Measurements from ENCODE around the gene ZNF598. TPM values are rescaled to one million over a fixed set of nuclear protein-coding genes. Genes with fewer than 3 reads are reported as not detected.

The ZNF598 gene
- total and polyA plus RNA-seq, 2 of the 13 experiments (the other 11 are each of a cell fraction or from before 2014, with no cell fraction given), result 13.5 to 14.2 TPM

DNA sequence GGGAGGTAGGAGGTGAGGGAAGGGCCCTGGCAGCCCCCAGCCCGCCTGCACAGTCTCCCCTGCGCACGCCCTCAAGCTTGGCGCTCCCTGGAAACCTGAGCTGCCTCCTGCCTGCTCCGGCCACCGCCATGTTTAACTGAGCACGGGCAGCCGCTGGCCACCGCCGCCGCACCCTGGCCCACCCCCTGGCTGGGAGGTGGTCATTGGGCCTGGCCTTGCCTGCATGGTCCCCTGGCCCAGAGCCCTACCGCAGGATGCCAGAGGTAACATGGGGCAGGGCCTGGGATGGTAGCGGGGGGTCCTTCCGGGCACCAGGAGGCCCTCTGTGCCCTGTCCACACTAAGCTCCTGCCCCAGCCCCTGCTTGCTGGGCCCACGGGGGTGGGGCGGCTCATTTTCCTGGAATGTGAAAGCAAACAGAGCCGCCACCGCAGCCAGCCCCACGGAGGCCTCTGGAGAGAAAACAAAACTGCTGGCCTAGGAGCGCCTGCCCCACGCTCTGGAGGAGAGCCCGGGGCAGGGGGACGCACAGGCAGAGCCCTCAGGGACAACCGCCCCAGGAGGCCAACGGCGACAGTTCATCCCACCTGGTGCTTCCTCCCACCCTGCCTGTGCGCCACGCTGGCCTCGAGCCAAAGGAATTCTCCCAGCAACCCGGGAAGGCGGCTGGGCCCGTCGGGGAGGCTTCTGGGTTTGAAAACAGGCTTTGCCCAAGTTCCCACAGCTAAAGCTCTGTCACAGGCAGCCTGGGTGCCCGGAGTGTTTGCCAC is 26.0 kb upstream of the ZNF598 start (continued):
- TF ChIP-seq MIXL1 (CRISPR knock-in tag; IDR thresholded peaks at IDR 0.05) (no peak), NR3C1 (CRISPR knock-in tag; IDR thresholded peaks at IDR 0.05) (no peak), PRPF4 (IDR thresholded peaks at IDR 0.05; ENCODE audit: low read depth, low read length, poor library complexity, severe bottlenecking) (no peak), FOXJ3 (CRISPR knock-in tag; IDR thresholded peaks at IDR 0.05; ENCODE audit: borderline replicate concordance) (peak; percentile 90), ZNF577 (CRISPR knock-in tag; IDR thresholded peaks at IDR 0.05; ENCODE audit: borderline replicate concordance, low read depth) (no peak), ZNF546 (CRISPR knock-in tag; conservative IDR thresholded peaks at IDR 0.05) (peak; percentile 8; the same call in 1 of the 2 replicates), HOXA3 (CRISPR knock-in tag; IDR thresholded peaks at IDR 0.05) (peak; percentile 82; the same call in 1 of the 2 replicates), CCAR2 (optimal IDR thresholded peaks at IDR 0.05; ENCODE audit: low read depth, low read length) (peak; percentile 83), NCOA5 (CRISPR knock-in tag; IDR thresholded peaks at IDR 0.05) (no peak), SIX1 (CRISPR knock-in tag; IDR thresholded peaks at IDR 0.05; ENCODE audit: borderline replicate concordance) (peak; percentile 44; the same call in 1 of the 2 replicates), ZNF496 (CRISPR knock-in tag; IDR thresholded peaks at IDR 0.05; ENCODE audit: insufficient replicate concordance) (no peak), ZNF839 (CRISPR knock-in tag; IDR thresholded peaks at IDR 0.05; ENCODE audit: borderline replicate concordance) (no peak), KMT2A (CRISPR knock-in tag; IDR thresholded peaks at IDR 0.05) (peak; percentile 74; the same call in 1 of the 2 replicates), FOSL1 (CRISPR knock-in tag; IDR thresholded peaks at IDR 0.05; ENCODE audit: borderline replicate concordance) (no peak), ZMYM3 (CRISPR knock-in tag; IDR thresholded peaks at IDR 0.05) (peak; percentile 12; the same call in 1 of the 2 replicates), TSC22D2 (CRISPR knock-in tag; IDR thresholded peaks at IDR 0.05; ENCODE audit: borderline replicate concordance) (no peak), MTF2 (CRISPR knock-in tag; IDR thresholded peaks at IDR 0.05; ENCODE audit: borderline replicate concordance) (peak; percentile 47; the same call in 1 of the 2 replicates), ZNF792 (CRISPR knock-in tag; IDR thresholded peaks at IDR 0.05) (peak; percentile 85), KAT7 (CRISPR knock-in tag; IDR thresholded peaks at IDR 0.05; ENCODE audit: borderline replicate concordance) (peak; percentile 71; the same call in 1 of the 2 replicates), ZNF383 (CRISPR knock-in tag; IDR thresholded peaks at IDR 0.05; ENCODE audit: borderline replicate concordance) (no peak), RFX1 (IDR thresholded peaks at IDR 0.05) (no peak), ETV5 (CRISPR knock-in tag; IDR thresholded peaks at IDR 0.05; ENCODE audit: borderline replicate concordance) (peak; percentile 81)
- TF ChIP-seq, protein P1, sequence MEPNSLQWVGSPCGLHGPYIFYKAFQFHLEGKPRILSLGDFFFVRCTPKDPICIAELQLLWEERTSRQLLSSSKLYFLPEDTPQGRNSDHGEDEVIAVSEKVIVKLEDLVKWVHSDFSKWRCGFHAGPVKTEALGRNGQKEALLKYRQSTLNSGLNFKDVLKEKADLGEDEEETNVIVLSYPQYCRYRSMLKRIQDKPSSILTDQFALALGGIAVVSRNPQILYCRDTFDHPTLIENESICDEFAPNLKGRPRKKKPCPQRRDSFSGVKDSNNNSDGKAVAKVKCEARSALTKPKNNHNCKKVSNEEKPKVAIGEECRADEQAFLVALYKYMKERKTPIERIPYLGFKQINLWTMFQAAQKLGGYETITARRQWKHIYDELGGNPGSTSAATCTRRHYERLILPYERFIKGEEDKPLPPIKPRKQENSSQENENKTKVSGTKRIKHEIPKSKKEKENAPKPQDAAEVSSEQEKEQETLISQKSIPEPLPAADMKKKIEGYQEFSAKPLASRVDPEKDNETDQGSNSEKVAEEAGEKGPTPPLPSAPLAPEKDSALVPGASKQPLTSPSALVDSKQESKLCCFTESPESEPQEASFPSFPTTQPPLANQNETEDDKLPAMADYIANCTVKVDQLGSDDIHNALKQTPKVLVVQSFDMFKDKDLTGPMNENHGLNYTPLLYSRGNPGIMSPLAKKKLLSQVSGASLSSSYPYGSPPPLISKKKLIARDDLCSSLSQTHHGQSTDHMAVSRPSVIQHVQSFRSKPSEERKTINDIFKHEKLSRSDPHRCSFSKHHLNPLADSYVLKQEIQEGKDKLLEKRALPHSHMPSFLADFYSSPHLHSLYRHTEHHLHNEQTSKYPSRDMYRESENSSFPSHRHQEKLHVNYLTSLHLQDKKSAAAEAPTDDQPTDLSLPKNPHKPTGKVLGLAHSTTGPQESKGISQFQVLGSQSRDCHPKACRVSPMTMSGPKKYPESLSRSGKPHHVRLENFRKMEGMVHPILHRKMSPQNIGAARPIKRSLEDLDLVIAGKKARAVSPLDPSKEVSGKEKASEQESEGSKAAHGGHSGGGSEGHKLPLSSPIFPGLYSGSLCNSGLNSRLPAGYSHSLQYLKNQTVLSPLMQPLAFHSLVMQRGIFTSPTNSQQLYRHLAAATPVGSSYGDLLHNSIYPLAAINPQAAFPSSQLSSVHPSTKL (CRISPR knock-in tag; IDR thresholded peaks at IDR 0.05), result peak; percentile 86
- TF ChIP-seq, protein P2, sequence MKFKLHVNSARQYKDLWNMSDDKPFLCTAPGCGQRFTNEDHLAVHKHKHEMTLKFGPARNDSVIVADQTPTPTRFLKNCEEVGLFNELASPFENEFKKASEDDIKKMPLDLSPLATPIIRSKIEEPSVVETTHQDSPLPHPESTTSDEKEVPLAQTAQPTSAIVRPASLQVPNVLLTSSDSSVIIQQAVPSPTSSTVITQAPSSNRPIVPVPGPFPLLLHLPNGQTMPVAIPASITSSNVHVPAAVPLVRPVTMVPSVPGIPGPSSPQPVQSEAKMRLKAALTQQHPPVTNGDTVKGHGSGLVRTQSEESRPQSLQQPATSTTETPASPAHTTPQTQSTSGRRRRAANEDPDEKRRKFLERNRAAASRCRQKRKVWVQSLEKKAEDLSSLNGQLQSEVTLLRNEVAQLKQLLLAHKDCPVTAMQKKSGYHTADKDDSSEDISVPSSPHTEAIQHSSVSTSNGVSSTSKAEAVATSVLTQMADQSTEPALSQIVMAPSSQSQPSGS (CRISPR knock-in tag; IDR thresholded peaks at IDR 0.05), result peak; percentile 46; the same call in 1 of the 2 replicates

Data from HepG2 (cell line).